ENCODE measurements around the gene ABRACL.

The ABRACL gene

DNA sequence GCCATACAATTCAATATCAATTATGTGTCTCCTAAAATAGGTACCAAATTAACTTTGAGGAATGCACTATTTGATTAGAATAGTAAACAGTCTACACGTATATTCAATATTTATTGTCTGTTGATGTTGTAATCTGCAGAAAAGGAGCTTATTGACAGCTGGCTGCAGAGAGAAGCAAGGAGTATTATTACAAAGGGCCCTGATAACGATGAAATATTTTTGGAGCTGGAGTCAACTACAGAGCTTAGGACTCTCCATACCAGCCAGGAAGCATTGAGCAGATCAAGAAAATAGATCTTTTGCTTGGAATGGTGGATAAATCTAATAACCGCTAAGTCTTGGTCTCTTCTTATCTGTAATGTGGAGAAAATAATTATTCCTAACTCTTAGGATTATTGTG lies 25.5 kb downstream of the ABRACL start:
- TF ChIP-seq, protein P1, sequence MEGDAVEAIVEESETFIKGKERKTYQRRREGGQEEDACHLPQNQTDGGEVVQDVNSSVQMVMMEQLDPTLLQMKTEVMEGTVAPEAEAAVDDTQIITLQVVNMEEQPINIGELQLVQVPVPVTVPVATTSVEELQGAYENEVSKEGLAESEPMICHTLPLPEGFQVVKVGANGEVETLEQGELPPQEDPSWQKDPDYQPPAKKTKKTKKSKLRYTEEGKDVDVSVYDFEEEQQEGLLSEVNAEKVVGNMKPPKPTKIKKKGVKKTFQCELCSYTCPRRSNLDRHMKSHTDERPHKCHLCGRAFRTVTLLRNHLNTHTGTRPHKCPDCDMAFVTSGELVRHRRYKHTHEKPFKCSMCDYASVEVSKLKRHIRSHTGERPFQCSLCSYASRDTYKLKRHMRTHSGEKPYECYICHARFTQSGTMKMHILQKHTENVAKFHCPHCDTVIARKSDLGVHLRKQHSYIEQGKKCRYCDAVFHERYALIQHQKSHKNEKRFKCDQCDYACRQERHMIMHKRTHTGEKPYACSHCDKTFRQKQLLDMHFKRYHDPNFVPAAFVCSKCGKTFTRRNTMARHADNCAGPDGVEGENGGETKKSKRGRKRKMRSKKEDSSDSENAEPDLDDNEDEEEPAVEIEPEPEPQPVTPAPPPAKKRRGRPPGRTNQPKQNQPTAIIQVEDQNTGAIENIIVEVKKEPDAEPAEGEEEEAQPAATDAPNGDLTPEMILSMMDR (IDR thresholded peaks at IDR 0.05), result no peak

DNA sequence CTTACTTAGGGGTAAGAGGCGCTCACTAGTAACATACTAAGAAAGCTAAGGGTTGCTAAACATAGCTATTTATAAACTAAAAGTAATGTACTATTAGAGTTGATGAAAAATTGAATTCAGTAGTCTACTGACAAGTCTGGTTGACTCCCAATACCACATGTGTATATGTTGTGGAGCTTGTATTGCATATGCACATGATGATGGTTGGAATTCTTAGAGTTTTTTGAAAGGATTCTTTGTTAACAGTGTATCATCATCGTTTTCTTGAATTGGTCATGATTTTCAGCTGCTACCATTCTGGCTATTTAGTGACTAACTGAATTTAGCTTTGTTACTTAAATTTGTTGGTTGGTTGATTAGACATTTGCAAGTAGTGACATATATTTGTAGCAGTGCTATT lies 27.2 kb downstream of the ABRACL start:
- TF ChIP-seq, protein P1 (IDR thresholded peaks at IDR 0.05), result no peak

DNA sequence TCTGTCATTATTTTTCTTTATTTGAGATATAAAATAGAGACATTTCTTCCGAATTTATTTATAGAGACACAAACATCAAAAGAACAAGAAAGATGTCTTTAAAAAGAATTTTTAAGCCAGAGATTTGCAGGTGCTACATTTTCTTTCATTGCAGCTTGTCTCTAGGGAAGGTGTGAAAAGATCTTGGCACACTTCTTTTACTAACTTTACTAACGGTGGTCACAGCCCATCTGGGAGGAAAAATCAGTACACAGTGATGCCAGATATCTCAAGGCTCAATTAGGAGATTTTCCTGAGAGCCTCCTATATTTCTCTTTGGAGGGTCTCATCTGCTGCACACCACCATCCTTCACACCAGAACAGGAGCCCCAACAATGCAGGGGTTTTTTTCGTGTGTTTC lies 29.5 kb downstream of the ABRACL start:
- TF ChIP-seq, protein P1 (IDR thresholded peaks at IDR 0.05), result no peak

DNA sequence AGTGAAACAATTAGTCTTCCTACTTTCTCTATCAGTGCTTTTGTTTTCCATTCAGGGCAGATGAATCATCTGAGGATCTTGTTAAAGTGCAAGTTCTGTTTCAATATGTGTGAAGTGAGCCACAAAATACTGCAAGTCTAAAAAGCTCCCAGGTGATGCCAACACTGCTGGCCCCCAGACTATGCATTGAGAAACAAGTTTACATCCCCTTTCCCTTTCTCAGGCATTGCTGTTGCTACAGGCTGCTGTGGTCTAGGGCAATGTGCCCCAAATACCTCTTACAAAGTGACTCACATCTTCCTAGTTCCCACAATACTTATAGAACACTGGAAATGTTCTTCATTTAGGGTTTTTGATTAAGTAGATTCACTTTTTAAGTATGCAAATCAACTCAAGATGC lies 31.8 kb downstream of the ABRACL start:
- TF ChIP-seq, protein P1 (IDR thresholded peaks at IDR 0.05), result no peak

DNA sequence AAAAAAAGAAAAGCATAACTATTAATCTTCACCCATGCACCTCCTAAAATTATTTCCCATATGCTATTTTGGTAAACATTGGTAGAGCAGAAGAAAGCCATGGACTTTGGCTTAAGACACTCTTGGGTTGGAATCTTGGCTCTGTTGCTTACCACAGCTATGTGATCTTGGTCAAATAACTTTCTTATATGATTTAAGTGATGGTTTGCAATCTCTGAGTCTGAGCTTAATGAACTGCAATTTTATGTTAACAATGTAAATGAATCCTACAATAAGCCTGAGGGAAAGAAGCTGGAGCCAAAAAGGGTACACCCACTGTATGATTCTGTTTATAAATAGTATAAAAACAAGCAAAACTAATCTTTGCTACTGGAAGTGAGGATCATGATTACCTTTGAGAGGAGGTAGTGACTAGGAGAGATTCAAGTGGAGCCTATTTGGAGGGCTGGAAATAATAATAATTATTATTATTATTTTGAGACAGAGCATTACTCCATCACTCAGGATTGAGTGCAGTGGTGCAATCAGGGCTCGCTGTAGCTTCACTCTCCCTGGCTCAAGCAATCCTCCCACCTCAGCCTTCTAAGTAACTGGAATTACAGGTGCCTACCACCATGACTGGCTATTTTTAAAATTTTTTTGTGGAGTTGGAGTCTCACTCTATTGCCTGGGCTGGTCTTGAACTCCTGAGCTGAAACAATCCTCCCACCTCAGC lies 34.5 kb downstream of the ABRACL start:
- TF ChIP-seq, protein P1 (IDR thresholded peaks at IDR 0.05), result no peak

DNA sequence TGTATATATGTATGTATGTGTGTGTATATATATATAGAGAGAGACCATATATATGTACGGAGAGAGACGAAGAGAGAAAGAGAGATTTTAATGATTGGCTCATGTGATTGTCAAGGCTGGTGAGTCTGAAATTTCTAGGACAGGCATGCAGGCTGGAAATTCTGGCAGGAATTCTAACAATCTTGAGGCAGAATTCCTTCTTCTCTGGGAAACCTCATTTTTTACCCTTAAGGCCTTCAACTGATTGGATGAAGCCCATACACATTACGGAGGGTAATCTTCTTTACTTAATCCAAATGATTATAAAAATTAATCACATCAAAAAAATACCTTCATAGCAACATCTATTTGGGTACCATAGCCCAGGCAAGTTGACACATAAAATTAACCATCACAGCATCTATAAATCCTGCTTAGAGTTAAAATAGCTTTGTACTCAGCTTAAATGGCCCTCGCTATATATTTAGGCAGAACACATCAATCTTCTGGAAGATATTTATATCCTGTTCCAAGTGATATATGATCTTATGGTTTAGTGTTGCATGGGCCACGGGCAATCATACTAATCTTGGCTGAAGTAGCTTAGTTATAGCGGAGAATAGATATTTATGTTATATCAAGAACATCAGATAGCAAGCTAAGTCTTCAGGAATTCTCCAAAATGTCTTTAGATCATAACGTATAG lies 36.6 kb downstream of the ABRACL start:
- TF ChIP-seq, protein P1 (IDR thresholded peaks at IDR 0.05), result no peak

DNA sequence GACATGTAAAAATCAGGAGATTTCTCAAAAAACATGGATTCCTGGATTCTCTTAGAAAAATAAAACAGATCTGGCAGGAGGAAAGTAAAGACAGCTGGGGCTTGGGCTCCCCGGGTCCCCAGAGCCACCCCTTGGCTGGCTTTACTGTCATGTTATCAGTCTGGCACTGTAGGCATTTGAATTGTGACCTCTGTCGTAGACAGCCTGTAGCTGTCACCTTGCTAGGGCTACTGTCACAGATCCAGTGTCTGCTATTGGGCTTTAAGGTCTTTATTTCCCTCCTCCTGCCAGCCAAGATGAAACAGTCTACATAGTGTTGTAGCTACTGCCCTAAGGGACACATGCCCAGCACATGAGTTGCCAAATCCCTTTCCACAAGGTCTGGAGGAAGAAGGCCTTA lies 37.5 kb downstream of the ABRACL start:
- TF ChIP-seq, protein P1 (IDR thresholded peaks at IDR 0.05), result no peak

Measured in LNCAP (cell line).